Adrenal gland (tissue), 5 donors: ENCODE data around the gene TARDBP.

Source experiments
- POLR2A ChIP-seq, 2 donors: fragments of 450-650 bp; IDR thresholded peaks; one replicate each; pipeline ENCODE4 v1.6.1; 2017; ENCODE audit warnings: antibody characterized with exemption in 2 of 2, mild to moderate bottlenecking in 2 of 2, moderate library complexity in 1 of 2
- TF ChIP-seq, protein P1 (sequence below), 6 experiments: fragments of 450-650 bp in 4 of 6; fragments of 200-600 bp in 2 of 6; sonication (generic) in 1 of 6; IDR thresholded peaks; 1 replicate in 5 of 6; 2 replicates in 1 of 6; pipeline versions ENCODE4 v1.5.1 to v1.8.0; 2016 to 2021; ENCODE audit warnings: antibody characterized with exemption in 6 of 6, mild to moderate bottlenecking in 2 of 6, moderate library complexity in 1 of 6
- donor health status: DM: no; HTN: no; CAD: no.

DNA sequence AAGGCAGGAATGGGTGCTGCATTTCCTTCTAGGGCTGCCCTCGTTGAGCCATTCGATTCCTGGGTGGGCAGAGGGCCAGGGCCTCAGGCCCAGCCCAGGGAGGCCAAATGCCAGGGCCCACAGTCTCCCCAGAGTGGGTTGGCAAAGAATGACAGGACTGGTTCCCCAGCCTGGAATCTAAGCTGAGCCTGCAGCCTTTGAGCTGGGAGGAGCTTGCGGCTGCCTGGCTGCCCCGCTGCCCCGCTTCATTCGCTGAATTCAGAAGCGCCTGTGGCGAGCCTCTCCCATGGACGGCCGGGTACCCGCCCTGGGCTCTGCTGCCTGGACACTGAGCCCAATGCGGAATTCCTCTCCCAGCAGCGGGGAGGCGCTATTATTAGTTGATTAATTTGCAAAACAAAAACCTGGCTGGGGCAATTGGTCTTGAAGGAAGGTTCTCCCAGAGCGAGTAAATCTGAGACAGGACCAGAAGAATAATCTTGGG lies 32.3 kb upstream of the TARDBP start:
- TF ChIP-seq, protein P1, sequence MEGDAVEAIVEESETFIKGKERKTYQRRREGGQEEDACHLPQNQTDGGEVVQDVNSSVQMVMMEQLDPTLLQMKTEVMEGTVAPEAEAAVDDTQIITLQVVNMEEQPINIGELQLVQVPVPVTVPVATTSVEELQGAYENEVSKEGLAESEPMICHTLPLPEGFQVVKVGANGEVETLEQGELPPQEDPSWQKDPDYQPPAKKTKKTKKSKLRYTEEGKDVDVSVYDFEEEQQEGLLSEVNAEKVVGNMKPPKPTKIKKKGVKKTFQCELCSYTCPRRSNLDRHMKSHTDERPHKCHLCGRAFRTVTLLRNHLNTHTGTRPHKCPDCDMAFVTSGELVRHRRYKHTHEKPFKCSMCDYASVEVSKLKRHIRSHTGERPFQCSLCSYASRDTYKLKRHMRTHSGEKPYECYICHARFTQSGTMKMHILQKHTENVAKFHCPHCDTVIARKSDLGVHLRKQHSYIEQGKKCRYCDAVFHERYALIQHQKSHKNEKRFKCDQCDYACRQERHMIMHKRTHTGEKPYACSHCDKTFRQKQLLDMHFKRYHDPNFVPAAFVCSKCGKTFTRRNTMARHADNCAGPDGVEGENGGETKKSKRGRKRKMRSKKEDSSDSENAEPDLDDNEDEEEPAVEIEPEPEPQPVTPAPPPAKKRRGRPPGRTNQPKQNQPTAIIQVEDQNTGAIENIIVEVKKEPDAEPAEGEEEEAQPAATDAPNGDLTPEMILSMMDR (IDR thresholded peaks at IDR 0.05) = peak in 4 of 6 experiments; percentile 8 to 32 (median 24)
- peak in 1 of 2 donors; percentile 44 for TF ChIP-seq POLR2A (IDR thresholded peaks at IDR 0.05)
